Calu3 (cell line): ENCODE data around the gene SKP2. TPM values are rescaled to one million over a fixed set of nuclear protein-coding genes. Genes with fewer than 3 reads are reported as not detected.

Experiments
- BruUV-seq: library from RNA; stranded (reverse); fragments of 400-500 nt; replicated peaks from 2 replicates; lab custom pipeline; 2021; lab: Mats Ljungman, UMichigan
- CTCF ChIA-PET: fragments of 300-600 bp; sonication (Branson Sonifier 250); formaldehyde crosslinking; loops from one replicate; lab custom pipeline; 2022; ENCODE audit warnings: antibody characterized with exemption; lab: Charles Lee
- DNase-seq: peaks from one replicate; pipeline ENCODE4 v3.0.0; 2022
- H3K27ac Mint-ChIP-seq: one replicate; pipeline ENCODE4 v1.8.0; 2022; ENCODE audit warnings: mixed read lengths; ENCODE audit not compliant: unreplicated experiment
- H3K27me3 Mint-ChIP-seq: one replicate; pipeline ENCODE4 v1.8.0; 2022; ENCODE audit warnings: mixed read lengths; ENCODE audit not compliant: unreplicated experiment
- H3K36me3 Mint-ChIP-seq: one replicate; pipeline ENCODE4 v1.8.0; 2022; ENCODE audit warnings: mild to moderate bottlenecking, moderate library complexity, mixed read lengths; ENCODE audit not compliant: insufficient read depth, unreplicated experiment
- H3K4me1 Mint-ChIP-seq: one replicate; pipeline ENCODE4 v1.8.0; 2022; ENCODE audit warnings: mild to moderate bottlenecking, low read depth, mixed read lengths; ENCODE audit not compliant: unreplicated experiment
- H3K4me3 Mint-ChIP-seq: one replicate; pipeline ENCODE4 v1.8.0; 2022; ENCODE audit warnings: mild to moderate bottlenecking, low read depth, moderate library complexity, mixed read lengths; ENCODE audit not compliant: unreplicated experiment
- H3K9me3 Mint-ChIP-seq: one replicate; pipeline ENCODE4 v1.8.0; 2022; ENCODE audit warnings: low read depth, mixed read lengths; ENCODE audit not compliant: unreplicated experiment
- CTCF ChIP-seq: fragments of 200-600 bp; IDR thresholded peaks from one replicate; pipeline ENCODE4 v1.8.0; 2022; ENCODE audit warnings: antibody characterized with exemption; ENCODE audit not compliant: unreplicated experiment
- intact Hi-C: fragments of 100-400 bp; cut with micrococcal nuclease; formaldehyde crosslinking; loops from one replicate; pipeline ENCODE4 v1.10.0; 2022; ENCODE audit not compliant: unreplicated experiment
- total RNA-seq: library from RNA; stranded (reverse); gene quantifications from 2 replicates; pipeline ENCODE4 v1.2.3, GENCODE V29; 2022

SKP2 gene
- total RNA-seq, 1 experiment from 2014 or later = 26.1 TPM

DNA sequence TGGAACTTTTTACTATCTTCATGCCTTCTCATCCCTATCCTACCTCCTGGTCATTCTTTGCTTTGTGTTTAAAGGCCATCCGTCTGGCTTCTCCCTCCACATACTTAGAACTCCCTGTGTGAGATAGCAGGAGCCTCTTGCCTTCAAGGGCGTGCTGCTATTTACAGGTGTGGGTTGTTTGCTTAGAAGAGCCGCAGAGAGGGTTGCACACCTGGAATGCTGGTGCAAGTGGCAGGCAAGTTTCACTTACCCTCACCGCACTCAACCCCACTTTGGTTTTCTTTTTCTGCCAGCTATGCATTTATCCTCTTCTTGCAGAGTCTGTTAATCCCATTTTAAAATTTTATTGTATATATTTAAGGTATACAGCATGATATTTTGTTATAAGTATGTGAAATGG, 12.6 kb downstream of the SKP2 start:
- no peak overlapping the region for H3K4me3 Mint-ChIP-seq
- no peak for DNase-seq
- intact Hi-C loops = no loop called here
- H3K36me3 Mint-ChIP-seq = peaks cover 7% of the 10 kb centered on the region
- no peaks in the 10 kb centered on the region for H3K27me3 Mint-ChIP-seq
- H3K9me3 Mint-ChIP-seq = no peaks in the 10 kb centered on the region
- CTCF ChIA-PET = no interaction called here
- no peak for TF ChIP-seq CTCF
- no peak overlapping the region for H3K27ac Mint-ChIP-seq
- H3K4me1 Mint-ChIP-seq = no peaks in the 10 kb centered on the region
- BruUV-seq = no TSS peak

DNA sequence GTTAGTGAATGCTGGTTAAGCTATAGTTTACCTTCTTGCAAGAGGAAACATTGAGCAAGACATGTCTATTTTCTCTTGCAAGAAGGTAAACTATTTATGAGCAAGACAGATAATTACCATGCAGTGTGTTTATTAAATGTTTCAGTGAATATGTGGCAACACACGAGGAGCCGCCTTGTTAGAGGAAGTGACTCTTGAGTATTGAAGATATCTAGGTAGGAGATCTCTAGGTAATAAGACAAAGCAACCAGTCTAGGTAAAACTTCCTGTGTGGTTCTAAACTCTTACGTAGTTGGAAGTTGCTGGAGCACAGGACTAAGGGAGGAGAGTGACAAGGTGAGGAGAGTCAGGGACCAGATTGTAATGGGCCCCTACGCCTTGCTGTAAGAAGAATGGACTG, 16.8 kb downstream of the SKP2 start:
- H3K4me1 Mint-ChIP-seq = no peaks in the 10 kb centered on the region
- DNase-seq = no peak

DNA sequence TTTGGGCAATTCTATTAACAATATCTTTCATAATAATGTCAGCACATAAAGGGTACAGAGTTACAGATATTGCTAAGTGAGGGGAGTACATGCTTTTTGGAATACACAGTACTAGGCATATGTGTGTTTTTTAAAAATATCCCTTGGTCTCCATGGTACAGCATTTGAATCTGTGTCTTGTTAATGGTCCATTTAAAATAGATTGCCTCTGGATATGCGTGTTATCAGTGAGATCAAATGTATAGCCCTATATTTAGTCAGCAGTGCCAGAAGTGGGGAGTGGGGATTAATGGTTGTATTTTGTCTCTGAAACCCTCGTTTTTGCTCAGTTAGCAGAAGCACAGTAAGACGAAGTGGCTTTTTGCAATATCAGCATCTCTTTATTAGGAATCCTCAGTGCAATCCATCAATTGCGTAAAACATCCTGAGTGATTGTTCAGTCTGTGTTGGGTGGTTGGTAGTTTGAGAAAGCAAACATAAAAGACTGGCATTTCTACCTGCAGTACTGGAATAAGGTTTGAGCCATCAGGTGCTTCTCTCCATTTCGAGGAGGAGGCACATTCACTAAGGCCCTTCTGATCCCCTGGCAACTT, 19.0 kb downstream of the SKP2 start:
- Mint-ChIP-seq H3K4me3 (no peak overlapping the region), H3K9me3 (no peaks in the 10 kb centered on the region), H3K27ac (no peak overlapping the region), H3K27me3 (no peaks in the 10 kb centered on the region), H3K36me3 (peaks cover 7% of the 10 kb centered on the region), H3K4me1 (no peaks in the 10 kb centered on the region)
- no TSS peak for BruUV-seq
- CTCF ChIA-PET = no interaction called here
- intact Hi-C loops = no loop called here
- no peak for DNase-seq
- no peak for TF ChIP-seq CTCF

More for the DNA sequence above, 16.8 kb downstream of the SKP2 start:
- no TSS peak for BruUV-seq
- CTCF ChIA-PET = interaction anchor here (0.5 kb wide), 1 partner anchor 50 kb away, joined by 3 read pairs; no protein-coding TSS in a partner anchor
- TF ChIP-seq CTCF = no peak
- Mint-ChIP-seq H3K36me3 (peaks cover 7% of the 10 kb centered on the region), H3K27me3 (no peaks in the 10 kb centered on the region), H3K27ac (no peak overlapping the region), H3K9me3 (no peaks in the 10 kb centered on the region), H3K4me3 (no peak overlapping the region)
- intact Hi-C loops = no loop called here

GRCh38 chr5:36172599-36172998, 20.7 kb downstream of the SKP2 start:
- CTCF ChIA-PET = interaction anchor here (0.9 kb wide), 1 partner anchor 55 kb away, joined by 3 read pairs; no protein-coding TSS in a partner anchor
- Mint-ChIP-seq H3K27ac (no peak overlapping the region), H3K36me3 (peaks cover under 1% of the 10 kb centered on the region), H3K4me1 (no peaks in the 10 kb centered on the region), H3K27me3 (no peaks in the 10 kb centered on the region), H3K4me3 (no peak overlapping the region), H3K9me3 (no peaks in the 10 kb centered on the region)
- BruUV-seq = no TSS peak
- TF ChIP-seq CTCF = no peak
- no peak for DNase-seq
- intact Hi-C loops = no loop called here
